Upper lobe of right lung (tissue), 1 donor: ENCODE results near the gene TPH2. TPM values are rescaled to one million over a fixed set of nuclear protein-coding genes. Genes with fewer than 3 reads are reported as not detected.

Experiments
- ATAC-seq: fragments of 200-7000 bp; cut with Tn5 transposase; one replicate; pipeline ENCODE4 v1.9.1; 2020; ENCODE audit warnings: mild to moderate bottlenecking, moderate library complexity
- DNase-seq: peaks from one replicate; pipeline ENCODE4 v3.0.0-alpha.2; 2020
- H3K27ac ChIP-seq: fragments of 200-600 bp; one replicate; pipeline ENCODE4 v1.8.0; 2022
- H3K27me3 ChIP-seq: fragments of 200-600 bp; one replicate; pipeline ENCODE4 v1.8.0; 2022; ENCODE audit warnings: mild to moderate bottlenecking
- H3K36me3 ChIP-seq: fragments of 200-600 bp; one replicate; pipeline ENCODE4 v1.8.0; 2022
- H3K4me1 ChIP-seq: fragments of 200-600 bp; one replicate; pipeline ENCODE4 v1.8.0; 2022
- H3K4me3 ChIP-seq: fragments of 200-600 bp; one replicate; pipeline ENCODE4 v1.8.0; 2022; ENCODE audit warnings: mild to moderate bottlenecking
- H3K9me3 ChIP-seq: fragments of 200-600 bp; one replicate; pipeline ENCODE4 v1.8.0; 2022
- intact Hi-C: fragments of 100-400 bp; cut with DNase I; formaldehyde crosslinking; loops from one replicate; pipeline ENCODE4 v1.11.0; 2022
- total RNA-seq: library from RNA; stranded (reverse); fragmentation: NEBNext Ultra II Directional; extraction: Animal tissue kit (Norgen Biotek cat#: 25700); gene quantifications from one replicate; pipeline ENCODE4 v1.2.1, GENCODE V29; 2021
- TF ChIP-seq, protein P1 (sequence below): fragments of 200-600 bp; IDR thresholded peaks from one replicate; pipeline ENCODE4 v1.8.0; 2022; ENCODE audit warnings: antibody characterized with exemption
- donor health status: DM: no; HTN: yes; CAD: no; lungs with severe emphysema.

TPH2 gene
- total RNA-seq, 1 donor from 2014 or later = not detected

DNA sequence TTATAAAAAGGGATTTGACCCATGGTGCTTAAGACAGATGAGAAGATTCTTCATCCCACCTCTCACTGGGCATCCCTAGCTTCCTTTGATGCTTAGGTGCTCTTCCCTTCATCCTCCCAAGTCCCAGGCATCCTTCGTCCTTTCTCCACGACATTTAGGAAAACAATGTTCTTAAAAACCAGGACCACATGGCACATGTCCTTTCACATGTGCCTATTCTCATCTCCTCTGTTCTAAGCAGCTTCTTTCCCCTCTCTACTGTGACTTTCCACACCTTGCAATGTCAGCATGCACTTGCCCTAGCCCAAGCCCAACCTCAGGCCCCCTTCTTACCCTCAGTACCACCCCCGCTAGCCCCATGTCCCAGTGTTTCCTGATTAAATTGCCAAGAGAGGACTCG, 12.2 kb downstream of the TPH2 start:
- H3K4me3 ChIP-seq = no peak overlapping the region
- TF ChIP-seq, protein P1, sequence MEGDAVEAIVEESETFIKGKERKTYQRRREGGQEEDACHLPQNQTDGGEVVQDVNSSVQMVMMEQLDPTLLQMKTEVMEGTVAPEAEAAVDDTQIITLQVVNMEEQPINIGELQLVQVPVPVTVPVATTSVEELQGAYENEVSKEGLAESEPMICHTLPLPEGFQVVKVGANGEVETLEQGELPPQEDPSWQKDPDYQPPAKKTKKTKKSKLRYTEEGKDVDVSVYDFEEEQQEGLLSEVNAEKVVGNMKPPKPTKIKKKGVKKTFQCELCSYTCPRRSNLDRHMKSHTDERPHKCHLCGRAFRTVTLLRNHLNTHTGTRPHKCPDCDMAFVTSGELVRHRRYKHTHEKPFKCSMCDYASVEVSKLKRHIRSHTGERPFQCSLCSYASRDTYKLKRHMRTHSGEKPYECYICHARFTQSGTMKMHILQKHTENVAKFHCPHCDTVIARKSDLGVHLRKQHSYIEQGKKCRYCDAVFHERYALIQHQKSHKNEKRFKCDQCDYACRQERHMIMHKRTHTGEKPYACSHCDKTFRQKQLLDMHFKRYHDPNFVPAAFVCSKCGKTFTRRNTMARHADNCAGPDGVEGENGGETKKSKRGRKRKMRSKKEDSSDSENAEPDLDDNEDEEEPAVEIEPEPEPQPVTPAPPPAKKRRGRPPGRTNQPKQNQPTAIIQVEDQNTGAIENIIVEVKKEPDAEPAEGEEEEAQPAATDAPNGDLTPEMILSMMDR = no peak
- no peak for ATAC-seq
- no peaks in the 10 kb centered on the region for H3K9me3 ChIP-seq
- intact Hi-C loops = no loop called here
- no peaks in the 10 kb centered on the region for H3K4me1 ChIP-seq
- H3K27ac ChIP-seq = no peak overlapping the region
- DNase-seq = no peak
- no peaks in the 10 kb centered on the region for H3K36me3 ChIP-seq
- H3K27me3 ChIP-seq = peaks cover 1% of the 10 kb centered on the region

DNA sequence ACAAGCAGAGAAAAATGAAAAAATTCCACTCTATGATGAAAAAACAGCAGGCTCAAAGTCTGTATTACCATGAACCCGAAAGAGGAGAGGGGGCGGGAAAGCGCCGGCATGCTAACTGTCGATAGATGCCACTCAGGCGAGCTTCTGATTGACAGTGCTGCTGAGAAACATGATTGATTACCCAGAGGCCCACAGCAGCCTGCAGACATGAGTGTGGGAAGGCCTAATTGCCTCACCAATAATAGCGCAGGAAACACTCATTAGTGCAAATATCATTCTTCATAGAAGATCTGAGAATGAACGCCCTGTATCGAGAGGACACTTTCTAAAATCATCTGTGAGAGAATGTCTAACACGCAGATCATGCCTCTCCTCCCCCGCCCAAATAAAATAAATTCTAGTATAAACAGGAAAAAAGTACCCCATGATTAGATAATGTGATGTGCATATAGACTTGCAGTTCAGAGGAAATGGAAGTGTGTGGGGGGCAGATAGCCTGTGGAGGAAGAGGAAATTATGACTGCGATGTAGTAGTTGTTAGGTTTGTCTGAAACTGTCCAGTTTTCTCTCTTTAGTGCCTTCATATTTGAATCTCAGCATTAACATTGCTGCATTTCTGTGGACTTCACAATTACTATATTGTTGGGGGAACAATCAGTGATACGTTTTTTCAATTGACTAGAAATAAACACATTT, 15.6 kb downstream of the TPH2 start:
- no peaks in the 10 kb centered on the region for H3K4me1 ChIP-seq
- intact Hi-C loops = no loop called here
- H3K36me3 ChIP-seq = no peaks in the 10 kb centered on the region
- no peaks in the 10 kb centered on the region for H3K9me3 ChIP-seq
- no peak overlapping the region for H3K4me3 ChIP-seq
- ATAC-seq (no peak), DNase-seq (no peak)
- no peaks in the 10 kb centered on the region for H3K27me3 ChIP-seq
- TF ChIP-seq, protein P1 = no peak
- no peak overlapping the region for H3K27ac ChIP-seq

DNA sequence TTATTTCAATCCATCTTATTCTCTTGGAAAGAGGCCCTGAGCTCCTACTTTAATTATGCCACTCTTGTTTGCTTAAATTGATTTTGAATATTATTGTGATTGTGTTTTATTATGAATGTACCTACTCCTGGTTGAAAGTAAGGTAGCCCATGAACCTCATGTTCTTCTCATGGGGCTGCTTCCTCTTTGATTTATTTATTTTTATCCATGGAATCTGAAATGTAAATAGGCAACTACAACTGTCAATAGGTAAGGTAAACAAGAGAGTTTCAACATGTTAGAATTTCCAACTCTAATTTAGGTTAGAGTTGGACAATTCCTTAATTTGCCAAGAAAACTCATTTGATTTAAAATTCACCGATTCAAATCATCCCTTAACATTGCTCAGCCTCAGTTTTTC, 16.2 kb downstream of the TPH2 start:
- no peak for DNase-seq
- Histone ChIP-seq H3K27ac (no peak overlapping the region), H3K27me3 (no peaks in the 10 kb centered on the region), H3K4me1 (no peaks in the 10 kb centered on the region), H3K9me3 (no peaks in the 10 kb centered on the region), H3K4me3 (no peak overlapping the region), H3K36me3 (no peaks in the 10 kb centered on the region)
- ATAC-seq = no peak
- intact Hi-C loops = no loop called here
- TF ChIP-seq, protein P1 = no peak

DNA sequence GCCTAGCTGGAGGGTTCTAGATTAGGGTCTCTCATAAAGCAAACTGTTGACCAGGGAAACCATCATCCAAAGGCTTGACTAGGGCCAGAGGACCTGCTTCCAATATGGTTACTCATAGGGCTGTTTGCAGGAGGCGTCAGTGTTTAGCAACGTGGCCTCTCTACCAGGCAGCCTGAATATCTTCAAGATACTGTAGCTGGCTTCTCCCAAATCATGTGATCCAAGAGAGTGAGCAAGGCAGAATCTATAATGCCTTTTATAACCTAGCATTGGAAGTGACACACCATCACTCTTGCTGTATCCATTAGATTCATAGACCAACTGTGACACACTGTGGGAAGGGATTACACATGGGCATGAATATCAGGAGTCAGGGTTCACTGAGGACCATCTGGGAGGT, 17.3 kb downstream of the TPH2 start:
- no peak overlapping the region for H3K4me3 ChIP-seq
- no peaks in the 10 kb centered on the region for H3K36me3 ChIP-seq
- no peaks in the 10 kb centered on the region for H3K27me3 ChIP-seq
- intact Hi-C loops = no loop called here
- TF ChIP-seq, protein P1 = no peak
- DNase-seq = no peak
- H3K27ac ChIP-seq = no peak overlapping the region
- no peaks in the 10 kb centered on the region for H3K9me3 ChIP-seq
- no peak for ATAC-seq
- no peaks in the 10 kb centered on the region for H3K4me1 ChIP-seq

DNA sequence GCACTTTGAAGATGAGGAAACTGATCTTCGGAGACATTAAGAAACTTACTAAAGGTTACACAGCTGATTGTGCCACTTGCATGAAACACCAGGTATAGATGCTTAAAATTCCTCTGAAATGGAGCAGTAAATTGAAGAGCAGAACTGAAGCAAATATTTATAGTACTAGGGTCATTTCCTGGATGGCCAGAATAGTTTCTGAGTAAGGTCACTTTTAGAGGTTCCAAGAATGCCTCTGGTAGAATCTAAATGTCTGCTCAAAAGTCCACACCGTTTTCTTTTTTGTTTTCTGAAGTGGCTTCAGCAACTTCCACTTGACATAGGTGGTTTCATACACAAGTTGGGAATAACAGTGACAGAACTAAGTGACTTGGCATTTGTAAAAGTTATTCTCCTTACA, 19.4 kb downstream of the TPH2 start:
- ATAC-seq = peak; percentile 80
- no peak for DNase-seq
- intact Hi-C loops = no loop called here
- H3K4me1 ChIP-seq = no peaks in the 10 kb centered on the region
- no peak overlapping the region for H3K4me3 ChIP-seq
- no peaks in the 10 kb centered on the region for H3K36me3 ChIP-seq
- H3K9me3 ChIP-seq = no peaks in the 10 kb centered on the region
- H3K27ac ChIP-seq = no peak overlapping the region
- H3K27me3 ChIP-seq = no peaks in the 10 kb centered on the region
- TF ChIP-seq, protein P1 = no peak

DNA sequence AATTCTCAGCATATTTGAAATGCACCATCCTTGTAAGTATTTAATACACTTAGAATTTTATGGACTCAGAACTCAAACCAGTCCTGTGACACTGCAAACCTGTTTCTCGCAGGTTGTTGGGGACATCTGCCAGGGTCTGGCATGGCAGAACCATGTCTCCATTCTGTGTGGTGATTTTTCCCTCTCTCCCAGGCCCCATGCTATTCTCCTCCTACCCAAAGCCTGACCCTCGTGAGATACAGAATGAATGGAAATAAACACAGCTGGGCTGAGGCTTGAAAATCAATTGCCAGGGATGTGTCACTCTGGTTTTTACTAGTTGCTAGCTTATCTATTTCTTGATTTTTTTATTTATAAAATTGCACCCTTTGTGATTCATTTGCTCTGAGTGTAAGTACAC, 19.8 kb downstream of the TPH2 start:
- Histone ChIP-seq H3K4me3 (no peak overlapping the region), H3K27me3 (no peaks in the 10 kb centered on the region), H3K9me3 (no peaks in the 10 kb centered on the region), H3K4me1 (no peaks in the 10 kb centered on the region), H3K36me3 (no peaks in the 10 kb centered on the region), H3K27ac (peak overlapping the region; percentile 44)
- TF ChIP-seq, protein P1 = no peak
- ATAC-seq = no peak
- intact Hi-C loops = no loop called here
- no peak for DNase-seq
